GM19468 (cell line): ENCODE measurements around the gene CAD.
"Not testable (repeated sequence)": the region's sequence is repeated elsewhere in the genome, so short reads cannot be mapped to it uniquely, and the experiment has no call there.

Experiments used
- ATAC-seq: cut with Tn5 transposase; IDR thresholded peaks from one replicate; pipeline ENCODE4 v1.9.1; 2021; ENCODE audit warnings: mild to moderate bottlenecking, moderate library complexity, moderate number of reproducible peaks; ENCODE audit not compliant: unreplicated experiment; ENCODE audit errors: extremely low read depth

The CAD gene

DNA sequence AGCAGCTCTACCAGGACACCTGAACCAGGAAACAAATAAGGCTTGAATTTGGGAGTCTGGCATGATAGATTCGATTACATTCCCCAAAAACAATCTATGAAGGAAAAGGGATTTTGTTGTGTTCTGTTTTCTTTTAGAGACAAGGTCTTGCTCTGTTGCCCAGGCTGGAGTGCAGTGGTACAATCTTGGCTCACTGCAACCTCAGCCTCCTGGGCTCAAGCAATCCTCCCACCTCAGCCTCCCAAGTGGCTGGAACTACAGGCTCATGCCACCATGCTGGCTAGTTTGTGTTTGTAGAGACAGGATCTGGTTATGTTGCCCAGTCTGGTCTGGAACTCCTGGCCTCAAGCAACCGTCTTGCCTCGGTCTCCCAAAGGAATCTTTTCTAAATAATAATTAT lies 19.1 kb upstream of the CAD start:
- ATAC-seq: not testable (repeated sequence)

DNA sequence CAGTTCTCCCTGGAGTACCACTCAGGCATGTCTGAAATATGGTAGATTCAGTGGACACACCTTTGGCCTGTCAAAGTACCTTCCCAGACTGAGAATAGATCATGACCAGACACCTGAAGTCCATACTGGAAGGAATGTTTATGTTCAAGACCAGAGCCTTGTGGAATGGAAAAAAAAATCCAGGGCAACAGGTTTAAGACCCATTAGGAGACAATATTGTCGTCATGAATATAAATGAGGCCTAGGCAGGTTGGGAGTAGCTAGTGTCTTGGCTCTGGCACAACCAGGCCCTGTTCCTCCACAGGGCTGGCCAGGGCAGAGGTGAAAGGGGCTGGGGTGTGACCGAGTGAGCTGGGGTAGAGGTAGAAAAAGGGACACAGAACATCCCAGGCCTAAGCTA lies 18.5 kb upstream of the CAD start:
- ATAC-seq: no peak

GRCh38 chr2:27199241-27199640 lies 17.9 kb upstream of the CAD start:
- ATAC-seq: no peak

DNA sequence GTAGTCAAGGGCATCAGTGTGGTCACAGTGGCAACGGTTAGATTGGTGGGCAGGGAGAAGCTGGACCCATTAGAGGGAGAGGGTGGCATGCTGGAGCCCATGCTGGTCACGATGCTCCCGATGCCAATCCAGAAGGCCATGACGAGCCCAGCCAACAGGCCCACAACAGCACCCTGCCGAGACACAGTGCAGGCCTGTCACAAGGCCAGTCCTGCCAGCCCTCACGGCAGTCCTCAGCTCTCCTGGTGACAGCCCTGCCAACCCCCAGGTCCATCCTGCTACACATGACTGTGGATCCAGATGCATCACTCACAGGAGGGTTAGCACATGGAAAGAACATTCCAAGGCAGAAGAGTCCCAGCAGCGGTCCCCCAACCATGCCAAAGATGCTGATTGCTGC lies 15.5 kb upstream of the CAD start:
- no peak for ATAC-seq

- ATAC-seq: no peak
Observed at GRCh38 chr2:27202854-27203253, 14.3 kb upstream of the CAD start.

DNA sequence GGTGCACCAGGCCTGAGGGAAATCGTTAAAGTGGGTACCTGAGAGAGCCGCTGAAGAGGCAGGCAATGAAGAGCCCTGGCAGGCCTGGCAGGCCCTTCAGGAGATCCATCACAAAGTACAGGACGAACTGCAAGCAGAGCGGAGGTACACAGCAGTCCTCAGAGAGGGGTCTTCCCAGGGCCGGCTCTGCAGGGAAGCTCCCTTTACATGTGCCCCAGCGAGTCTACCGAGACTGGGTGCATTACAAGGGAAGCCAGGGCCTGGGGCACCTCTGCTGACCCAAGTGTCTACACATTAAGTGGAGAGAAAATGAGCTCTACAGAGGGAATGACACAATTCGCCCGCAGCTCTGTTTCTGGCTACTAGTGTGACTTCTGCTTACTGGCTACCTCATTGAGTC lies 13.4 kb upstream of the CAD start:
- ATAC-seq: no peak

DNA sequence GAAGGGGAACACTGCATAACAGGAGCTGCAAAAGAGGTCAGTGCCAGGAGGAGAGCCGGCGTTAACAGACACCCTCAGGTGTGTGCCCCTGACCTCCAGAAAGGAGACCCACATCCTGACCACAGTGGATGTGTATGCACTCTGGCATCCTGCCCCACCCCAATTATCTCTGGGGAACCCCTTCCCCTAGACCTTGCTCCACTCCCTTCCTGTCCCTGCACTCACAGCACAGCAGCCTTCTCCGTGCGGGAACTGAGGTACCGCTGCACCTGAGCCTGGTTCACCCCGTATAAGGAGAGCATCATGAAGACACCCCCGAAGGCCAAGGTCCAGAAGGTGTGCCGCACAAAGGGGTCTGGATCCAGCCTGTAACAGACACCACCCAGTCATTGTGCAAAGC lies 12.6 kb upstream of the CAD start:
- no peak for ATAC-seq

DNA sequence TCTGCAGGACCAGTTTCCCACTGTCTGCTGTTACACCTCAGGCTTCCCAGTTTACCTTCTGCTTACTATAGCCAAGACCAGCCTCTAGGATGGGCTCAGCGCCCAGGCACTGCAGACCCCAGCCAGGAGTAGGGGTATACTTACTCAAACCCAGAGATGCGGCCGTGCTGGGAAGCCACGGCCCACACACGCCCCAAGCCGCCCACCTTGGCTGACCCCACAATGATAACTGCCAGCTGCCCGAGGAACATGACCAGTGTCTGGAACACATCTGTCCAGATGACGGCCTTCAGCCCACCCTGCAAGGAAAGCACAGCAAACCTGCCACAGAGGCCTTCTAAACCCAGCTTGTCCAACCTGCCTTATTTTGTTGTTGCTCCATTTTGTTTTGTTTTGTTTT lies 12.0 kb upstream of the CAD start:
- no peak for ATAC-seq

DNA sequence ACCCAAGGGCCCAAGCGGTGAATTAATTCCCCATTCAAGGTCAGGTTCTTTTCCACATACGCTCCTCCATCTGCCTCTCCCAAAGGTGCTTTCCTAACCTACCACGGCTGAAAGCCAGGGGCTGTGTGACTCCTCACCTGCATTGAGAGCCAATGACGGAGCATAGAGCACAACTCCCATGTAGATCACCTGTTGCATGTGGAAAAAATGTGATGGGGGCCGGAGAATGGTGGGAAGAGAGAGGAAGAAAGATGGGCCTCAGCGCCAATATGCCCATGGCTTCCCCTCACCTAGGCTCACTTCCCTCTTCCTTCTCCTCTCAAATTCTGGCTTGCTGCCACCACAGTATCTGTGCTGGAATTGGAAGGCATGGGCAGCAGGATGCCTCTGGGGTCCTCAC lies 10.8 kb upstream of the CAD start:
- no peak for ATAC-seq

GRCh38 chr2:27208486-27209050 lies 8.6 kb upstream of the CAD start:
- no peak for ATAC-seq

DNA sequence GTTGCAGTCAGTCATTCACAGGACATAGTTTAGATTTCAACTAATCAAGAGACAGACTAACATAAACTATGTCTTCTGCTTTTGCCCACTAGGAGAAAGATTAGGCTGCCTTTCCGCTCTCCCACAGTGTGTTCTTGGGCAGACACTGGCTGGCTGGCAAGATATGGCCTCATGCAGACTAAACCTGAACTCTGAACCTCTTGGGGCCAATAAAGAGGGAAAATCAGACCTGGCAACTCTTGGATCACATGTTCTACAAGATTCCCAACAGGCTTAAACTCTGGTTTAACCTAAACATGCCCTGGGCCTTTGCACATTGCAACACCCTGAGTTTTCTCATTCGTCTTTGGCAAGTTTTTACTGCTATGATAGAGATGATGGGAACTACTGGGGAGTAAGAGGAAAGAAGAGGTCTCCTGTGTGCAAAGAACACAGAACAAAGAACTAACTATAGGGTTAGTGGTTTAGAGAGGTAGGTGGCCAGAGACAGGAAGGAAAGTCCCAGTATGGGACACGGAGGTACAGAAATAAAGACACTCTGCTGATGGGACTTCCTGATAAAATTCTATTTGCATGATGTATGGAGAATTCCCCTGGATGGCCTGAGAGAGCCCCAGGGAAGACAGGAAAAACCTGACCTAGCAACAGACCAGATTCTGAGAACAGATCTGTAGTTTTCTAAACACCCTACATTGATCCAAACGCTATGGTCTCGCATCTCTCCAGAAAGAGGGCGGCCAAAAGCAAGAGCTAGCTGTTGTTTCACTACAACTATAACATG lies 7.4 kb upstream of the CAD start:
- ATAC-seq: no peak

GRCh38 chr2:27211241-27211942 lies 5.8 kb upstream of the CAD start:
- ATAC-seq: no peak

- ATAC-seq: peak; percentile 49
Observed at GRCh38 chr2:27211943-27212625, 5.1 kb upstream of the CAD start, which contains the start of the genes ATRAID and SLC5A6. ATRAID (plus strand) TSS chr2:27212041; CDS start chr2:27212369, 328 bp downstream. SLC5A6 (minus strand) TSS chr2:27212268; CDS start chr2:27207650, 4,618 bp downstream.

- ATAC-seq: no peak
Observed at GRCh38 chr2:27212626-27213471, 4.3 kb upstream of the CAD start.

GRCh38 chr2:27214941-27215340 lies 2.2 kb upstream of the CAD start:
- no peak for ATAC-seq

- no peak for ATAC-seq
Observed at GRCh38 chr2:27216416-27217137, 592 bp upstream of the CAD start.

GRCh38 chr2:27218614-27219013 lies 1.4 kb downstream of the CAD start:
- ATAC-seq: no peak

GRCh38 chr2:27219091-27219490 lies 1.9 kb downstream of the CAD start:
- no peak for ATAC-seq

DNA sequence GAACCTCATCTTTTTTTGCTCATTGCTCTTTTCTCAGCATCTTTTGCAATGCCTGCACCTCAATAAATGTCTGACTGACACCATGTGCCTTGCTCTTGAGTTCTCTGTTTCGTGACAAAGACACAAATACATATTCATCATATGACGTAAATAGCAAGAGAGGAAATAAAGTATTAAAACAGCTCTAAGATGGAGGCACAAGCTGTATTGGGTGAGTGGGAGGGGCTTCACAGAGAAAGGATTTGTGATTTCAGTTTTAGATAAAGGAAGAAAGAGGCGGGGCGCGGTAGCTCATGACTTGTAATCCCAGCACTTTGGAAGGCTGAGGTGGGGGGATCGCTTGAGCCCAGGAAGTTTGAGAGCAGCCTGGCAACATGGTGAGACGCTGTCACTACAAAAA lies 2.9 kb downstream of the CAD start:
- ATAC-seq: no peak
